GM23338 (cell line): ENCODE results near the gene CSTF1.

Experiments
- CREB1 ChIP-seq: fragments of 250-450 bp; sonication (Bioruptor Pico); IDR thresholded peaks from 2 replicates; pipeline ENCODE4 v1.5.0; 2020; ENCODE audit warnings: low read depth, mild to moderate bottlenecking, moderate library complexity
- CTCF ChIP-seq, 2 experiments: fragments of 200-600 bp in 1 of 2; sonication (generic) in 1 of 2; conservative IDR thresholded peaks; 2 replicates each; pipeline versions ENCODE4 v1.5.1 to v1.6.1; 2016 to 2017; ENCODE audit warnings: antibody characterized with exemption in 2 of 2, low read depth in 2 of 2, mild to moderate bottlenecking in 2 of 2, moderate library complexity in 1 of 2
- EZH2 ChIP-seq: fragments of 200-600 bp; sonication (generic); IDR thresholded peaks from one replicate; pipeline ENCODE4 v1.8.0; 2017; ENCODE audit warnings: antibody characterized with exemption, mild to moderate bottlenecking, low read depth; ENCODE audit not compliant: unreplicated experiment
- EZH2phosphoT487 ChIP-seq: fragments of 200-600 bp; sonication (generic); IDR thresholded peaks from one replicate; pipeline ENCODE4 v1.8.1; 2018; ENCODE audit warnings: antibody characterized with exemption; ENCODE audit not compliant: unreplicated experiment
- JUNB ChIP-seq: IDR thresholded peaks from one replicate; pipeline ENCODE4 v1.6.1; 2016; ENCODE audit warnings: antibody characterized with exemption; ENCODE audit not compliant: unreplicated experiment
- POLR2AphosphoS5 ChIP-seq: IDR thresholded peaks from 2 replicates; pipeline ENCODE4 v1.6.1; 2016; ENCODE audit warnings: antibody characterized with exemption, low read depth
- STAT1 ChIP-seq: IDR thresholded peaks from one replicate; pipeline ENCODE4 v1.6.1; 2016; ENCODE audit warnings: antibody characterized with exemption; ENCODE audit not compliant: unreplicated experiment

- TF ChIP-seq CTCF (conservative IDR thresholded peaks at IDR 0.05; ENCODE audit: low read depth in 2 of 2) (no peak), EZH2phosphoT487 (no peak), EZH2 (no peak), POLR2AphosphoS5 (no peak), CREB1 (CRISPR knock-in tag) (no peak), JUNB (no peak), STAT1 (no peak)
Observed at GRCh38 chr20:56449459-56449858, 57.0 kb downstream of the CSTF1 start.
